ENCODE measurements around the gene RNASEH2A. TPM values are rescaled to one million over a fixed set of nuclear protein-coding genes. Genes with fewer than 3 reads are reported as not detected.

Gene RNASEH2A
- total RNA-seq, result 49.6 and 62.7 TPM in 2 replicates

DNA sequence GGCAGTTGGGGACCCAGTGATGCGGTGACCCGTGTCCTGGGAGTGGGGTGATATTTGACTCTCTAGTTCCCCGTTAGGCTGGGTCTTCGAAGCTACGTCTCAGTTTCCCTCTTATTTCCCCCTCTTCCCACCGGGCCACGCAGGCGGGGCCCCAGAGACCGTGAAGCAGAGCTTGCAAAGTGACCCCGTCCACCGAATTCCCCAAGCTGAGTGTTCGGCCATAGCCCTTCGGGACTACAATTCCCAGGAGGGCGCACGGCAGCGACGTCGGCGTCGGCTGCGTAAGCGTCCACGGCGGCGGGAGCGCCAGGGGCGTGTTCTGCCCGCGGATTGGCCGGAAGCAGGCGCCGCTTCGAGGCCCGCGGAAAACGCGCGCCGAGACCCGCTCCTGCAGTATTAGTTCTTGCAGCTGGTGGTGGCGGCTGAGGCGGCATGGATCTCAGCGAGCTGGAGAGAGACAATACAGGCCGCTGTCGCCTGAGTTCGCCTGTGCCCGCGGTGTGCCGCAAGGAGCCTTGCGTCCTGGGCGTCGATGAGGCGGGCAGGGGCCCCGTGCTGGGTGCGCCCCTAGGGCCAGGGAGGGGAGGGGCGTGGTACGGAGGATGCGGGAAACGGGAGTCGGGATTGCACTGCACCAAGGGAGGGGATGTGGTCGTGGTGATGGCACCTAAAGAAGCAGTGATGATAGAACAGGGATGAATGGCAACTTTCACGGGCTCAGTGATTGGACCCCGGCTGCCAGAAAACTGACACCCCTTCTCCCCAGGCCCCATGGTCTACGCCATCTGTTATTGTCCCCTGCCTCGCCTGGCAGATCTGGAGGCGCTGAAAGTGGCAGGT is at the start of gene RNASEH2A:
Gene RNASEH2A (plus strand): TSS at position 343 of the 840 bp plus-strand sequence. CDS start 90 bp downstream, at position 433.
- TF ChIP-seq CTCF (conservative IDR thresholded peaks at IDR 0.05; ENCODE audit: low read depth, low read length), result no peak
- peak within 1 kb of the TSS; percentile 88 for H3K4me3 ChIP-seq (ENCODE audit: low read depth, low read length)
- DNase-seq (ENCODE audit: low read depth), result no peak

DNA sequence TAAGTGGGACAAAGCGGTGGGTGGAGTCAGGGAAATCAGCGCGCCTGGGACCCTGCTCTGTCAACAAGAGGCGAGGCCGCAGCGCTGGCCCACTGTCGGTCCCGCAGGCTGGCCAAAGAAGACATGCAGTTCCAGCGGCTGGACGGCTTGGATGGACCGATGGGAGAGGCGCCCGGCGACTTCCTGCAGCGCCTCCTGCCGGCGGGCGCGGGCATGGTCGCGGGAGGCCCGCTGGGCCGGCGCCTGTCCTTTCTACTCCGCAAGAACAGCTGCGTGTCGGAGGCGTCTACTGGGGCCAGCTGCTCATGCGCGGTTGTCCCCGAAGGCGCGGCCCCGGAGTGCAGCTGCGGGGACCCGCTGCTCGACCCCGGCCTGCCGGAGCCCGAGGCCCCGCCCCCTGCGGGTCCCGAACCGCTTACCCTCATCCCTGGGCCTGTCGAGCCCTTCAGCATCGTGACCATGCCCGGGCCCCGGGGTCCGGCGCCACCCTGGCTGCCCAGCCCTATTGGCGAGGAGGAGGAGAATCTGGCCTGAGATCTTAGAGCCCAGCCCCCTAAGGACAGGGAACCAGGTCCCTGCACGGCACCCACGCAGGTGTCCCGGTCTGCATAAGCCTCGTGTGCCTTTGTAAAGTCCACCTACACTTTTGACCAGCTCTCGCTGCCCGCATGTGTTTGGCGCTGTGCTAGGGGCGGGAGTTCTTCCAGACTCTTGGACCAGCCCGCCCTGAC is 48.7 kb upstream of the RNASEH2A start:
- DNase-seq (ENCODE audit: low read depth), result no peak
- TF ChIP-seq CTCF (conservative IDR thresholded peaks at IDR 0.05; ENCODE audit: low read depth, low read length), result peak; percentile 84
- peak overlapping the region; percentile 49 for H3K4me3 ChIP-seq (ENCODE audit: low read depth, low read length)

DNA sequence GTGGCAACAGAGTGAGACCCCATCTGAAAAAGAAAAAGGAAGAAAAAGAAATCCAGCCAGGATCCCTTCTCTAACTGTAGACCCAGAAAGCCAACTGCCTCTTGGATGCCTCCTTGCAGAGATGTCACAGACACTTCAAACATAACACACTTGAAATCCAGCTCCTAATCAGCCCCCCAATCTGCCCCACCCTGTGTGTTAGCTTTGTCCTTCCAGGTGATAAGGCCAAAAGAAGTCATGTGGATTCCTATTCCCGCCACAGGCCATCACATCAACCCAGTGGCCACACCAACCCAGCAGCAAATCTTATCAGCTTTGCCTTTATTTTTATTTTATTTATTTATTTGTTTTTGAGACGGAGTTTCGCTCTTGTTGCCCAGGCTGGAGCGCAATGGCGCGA is 46.7 kb upstream of the RNASEH2A start:
- DNase-seq (ENCODE audit: low read depth), result no peak
- no peak for TF ChIP-seq CTCF (conservative IDR thresholded peaks at IDR 0.05; ENCODE audit: low read depth, low read length)
- H3K4me3 ChIP-seq (ENCODE audit: low read depth, low read length), result no peak overlapping the region

- no peak overlapping the region for H3K4me3 ChIP-seq (ENCODE audit: low read depth, low read length)
- TF ChIP-seq CTCF (conservative IDR thresholded peaks at IDR 0.05; ENCODE audit: low read depth, low read length), result no peak
- no peak for DNase-seq (ENCODE audit: low read depth)
These were observed 43.3 kb upstream of the RNASEH2A start for GRCh38 chr19:12763100-12763499.

DNA sequence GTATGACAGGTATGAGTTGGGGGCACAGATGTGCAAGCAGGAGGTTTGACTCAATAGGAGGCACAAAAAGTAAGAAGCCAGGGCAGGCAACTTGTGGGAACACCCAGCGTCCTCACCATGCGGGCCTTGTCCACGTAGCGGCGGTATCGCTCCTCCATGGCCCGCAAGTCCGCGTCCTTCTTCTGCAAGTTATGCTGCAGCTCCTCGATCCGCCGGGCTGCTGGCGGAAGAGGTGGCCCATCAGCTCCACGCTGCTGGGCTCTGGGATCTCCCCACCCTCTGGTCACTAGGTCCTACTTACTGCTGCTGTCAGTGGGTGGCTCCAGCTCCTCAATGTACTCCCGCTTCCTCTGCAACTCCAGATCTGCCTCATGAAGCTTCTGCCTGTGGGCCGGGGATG is 41.7 kb upstream of the RNASEH2A start:
- no peak for DNase-seq (ENCODE audit: low read depth)
- H3K4me3 ChIP-seq (ENCODE audit: low read depth, low read length), result no peak overlapping the region
- TF ChIP-seq CTCF (conservative IDR thresholded peaks at IDR 0.05; ENCODE audit: low read depth, low read length), result no peak

- peak; percentile 68 for TF ChIP-seq CTCF (conservative IDR thresholded peaks at IDR 0.05; ENCODE audit: low read depth, low read length)
- no peak for DNase-seq (ENCODE audit: low read depth)
- peak overlapping the region; percentile 61 for H3K4me3 ChIP-seq (ENCODE audit: low read depth, low read length)
These were observed 40.3 kb upstream of the RNASEH2A start for GRCh38 chr19:12766051-12766521.
